Tongue (tissue), 2 donors: ENCODE measurements around the gene STK32C. TPM values are rescaled to one million over a fixed set of nuclear protein-coding genes. Genes with fewer than 3 reads are reported as not detected.
"Not testable (repeated sequence)": the region's sequence is repeated elsewhere in the genome, so short reads cannot be mapped to it uniquely, and the experiment has no call there.

Source experiments
- DNase-seq: peaks from one replicate; pipeline ENCODE4 v3.0.0-alpha.2; 2015
- total RNA-seq: library from RNA; depleted of rRNA; stranded (reverse); fragments of >200 nt; gene quantifications from one replicate; pipeline ENCODE4 v1.2.3, GENCODE V29; 2014

Gene STK32C
- total RNA-seq, 1 donor from 2014 or later: 7.8 TPM

- DNase-seq: not testable (repeated sequence)
Observed at GRCh38 chr10:132317477-132317876, 9.7 kb upstream of the STK32C start.

GRCh38 chr10:132316133-132316532 is 8.4 kb upstream of the STK32C start:
- DNase-seq: no peak

- DNase-seq: not testable (repeated sequence)
Observed at GRCh38 chr10:132314881-132315280, 7.1 kb upstream of the STK32C start.

GRCh38 chr10:132314336-132314735 is 6.6 kb upstream of the STK32C start:
- DNase-seq: no peak

GRCh38 chr10:132313865-132314264 is 6.1 kb upstream of the STK32C start:
- no peak for DNase-seq

GRCh38 chr10:132313305-132313704 is 5.6 kb upstream of the STK32C start:
- no peak for DNase-seq

GRCh38 chr10:132311338-132311939 is 3.7 kb upstream of the STK32C start:
- DNase-seq: no peak

GRCh38 chr10:132310701-132311337 is 3.1 kb upstream of the STK32C start:
- DNase-seq: no peak

GRCh38 chr10:132309879-132310591 is 2.3 kb upstream of the STK32C start:
- DNase-seq: no peak

GRCh38 chr10:132309471-132309865 is 1.7 kb upstream of the STK32C start:
- no peak for DNase-seq

- DNase-seq: no peak
Observed at GRCh38 chr10:132308587-132309470, 1.1 kb upstream of the STK32C start.

- DNase-seq: no peak
Observed at GRCh38 chr10:132306864-132307751, 642 bp downstream of the STK32C start.

GRCh38 chr10:132306343-132306685 is 1.4 kb downstream of the STK32C start:
- no peak for DNase-seq

GRCh38 chr10:132305654-132306342 is 2.0 kb downstream of the STK32C start:
- no peak for DNase-seq

GRCh38 chr10:132304756-132305509 is 2.8 kb downstream of the STK32C start:
- DNase-seq: no peak

- no peak for DNase-seq
Observed at GRCh38 chr10:132303361-132304115, 4.2 kb downstream of the STK32C start.

GRCh38 chr10:132302421-132303310 is 5.1 kb downstream of the STK32C start:
- no peak for DNase-seq
